Liver (tissue), 9 donors: Measurements from ENCODE around the gene GNRH2. TPM values are rescaled to one million over a fixed set of nuclear protein-coding genes. Genes with fewer than 3 reads are reported as not detected.

Experiments
- DNase-seq: peaks from one replicate; pipeline ENCODE4 v3.0.0-alpha.2; 2017; ENCODE audit warnings: low spot score
- H3K27ac ChIP-seq, 2 donors: one replicate each; pipeline ENCODE4 v1.7.0; 2013; ENCODE audit warnings: inconsistent platforms in 2 of 2, low read length in 2 of 2, control low read depth in 1 of 2, low read depth in 1 of 2, mild to moderate bottlenecking in 1 of 2
- H3K27me3 ChIP-seq, 4 donors: one replicate each; pipeline versions ENCODE4 v1.6.1 to v1.7.0; 2013; ENCODE audit warnings: low read length in 3 of 4, inconsistent platforms in 1 of 4, mild to moderate bottlenecking in 1 of 4, moderate library complexity in 1 of 4; ENCODE audit not compliant: control insufficient read depth in 4 of 4, insufficient read depth in 4 of 4
- H3K36me3 ChIP-seq, 4 donors: one replicate each; pipeline versions ENCODE4 v1.6.1 to v1.7.0; 2013; ENCODE audit warnings: low read length in 3 of 4, mild to moderate bottlenecking in 3 of 4, low read depth in 1 of 4, moderate library complexity in 1 of 4; ENCODE audit not compliant: control insufficient read depth in 4 of 4, insufficient read depth in 3 of 4
- H3K4me1 ChIP-seq, 4 donors: one replicate each; pipeline versions ENCODE4 v1.6.1 to v1.7.0; 2013; ENCODE audit warnings: low read length in 3 of 4, mild to moderate bottlenecking in 3 of 4, moderate library complexity in 1 of 4; ENCODE audit not compliant: control insufficient read depth in 4 of 4, insufficient read depth in 4 of 4
- H3K4me3 ChIP-seq, 3 donors: one replicate each; pipeline versions ENCODE4 v1.6.1 to v1.7.0; 2013; ENCODE audit warnings: low read length in 3 of 3, control low read depth in 1 of 3, low read depth in 1 of 3, mild to moderate bottlenecking in 1 of 3
- H3K9ac ChIP-seq, 2 donors: one replicate each; pipeline ENCODE4 v1.7.0; 2013; ENCODE audit warnings: low read length in 2 of 2, mild to moderate bottlenecking in 2 of 2, moderate library complexity in 2 of 2, control low read depth in 1 of 2, low read depth in 1 of 2
- H3K9me3 ChIP-seq, 4 donors: one replicate each; pipeline versions ENCODE4 v1.6.1 to v1.7.0; 2013; ENCODE audit warnings: low read length in 3 of 4; ENCODE audit not compliant: control insufficient read depth in 4 of 4
- EGR1 ChIP-seq, 2 donors: IDR thresholded peaks; 2 replicates each; pipeline ENCODE4 v1.6.1; 2016 to 2018; ENCODE audit warnings: antibody characterized with exemption in 2 of 2, low read depth in 2 of 2
- FOXA1 ChIP-seq: IDR thresholded peaks from 2 replicates; pipeline ENCODE4 v1.6.1; 2016; ENCODE audit warnings: antibody characterized with exemption
- FOXA2 ChIP-seq: IDR thresholded peaks from 2 replicates; pipeline ENCODE4 v1.6.1; 2016; ENCODE audit warnings: antibody characterized with exemption
- GABPA ChIP-seq, 2 donors: IDR thresholded peaks in 1 of 2; conservative IDR thresholded peaks in 1 of 2; 2 replicates each; pipeline ENCODE4 v1.6.1; 2016; ENCODE audit warnings: antibody characterized with exemption in 2 of 2, mild to moderate bottlenecking in 1 of 2, moderate library complexity in 1 of 2
- HNF4A ChIP-seq, 2 donors: conservative IDR thresholded peaks; 2 replicates each; pipeline ENCODE4 v1.6.1; 2016; ENCODE audit warnings: antibody characterized with exemption in 2 of 2, mild to moderate bottlenecking in 2 of 2
- HNF4G ChIP-seq: IDR thresholded peaks from 2 replicates; pipeline ENCODE4 v1.6.1; 2016; ENCODE audit warnings: antibody characterized with exemption
- JUND ChIP-seq, 2 donors: IDR thresholded peaks; 2 replicates each; pipeline ENCODE4 v1.6.1; 2016; ENCODE audit warnings: antibody characterized with exemption in 2 of 2
- NR2F2 ChIP-seq: IDR thresholded peaks from 2 replicates; pipeline ENCODE4 v1.6.1; 2016; ENCODE audit warnings: antibody characterized with exemption
- RAD21 ChIP-seq, 2 donors: IDR thresholded peaks; 2 replicates each; pipeline ENCODE4 v1.6.1; 2016; ENCODE audit warnings: antibody characterized with exemption in 2 of 2, mild to moderate bottlenecking in 2 of 2
- RXRA ChIP-seq, 2 donors: IDR thresholded peaks; 2 replicates each; pipeline ENCODE4 v1.6.1; 2017 to 2018; ENCODE audit warnings: antibody characterized with exemption in 2 of 2, mild to moderate bottlenecking in 1 of 2
- SP1 ChIP-seq: IDR thresholded peaks from 2 replicates; pipeline ENCODE4 v1.6.1; 2018; ENCODE audit warnings: antibody characterized with exemption, mild to moderate bottlenecking
- TAF1 ChIP-seq: conservative IDR thresholded peaks from 2 replicates; pipeline ENCODE4 v1.6.1; 2016; ENCODE audit warnings: antibody characterized with exemption, mild to moderate bottlenecking
- YY1 ChIP-seq: IDR thresholded peaks from 2 replicates; pipeline ENCODE4 v1.6.1; 2016; ENCODE audit warnings: antibody characterized with exemption, mild to moderate bottlenecking
- WGBS: extraction: QIAGEN DNeasy Blood & Tissue Kit; methylation state at CpG from one replicate; pipeline ENCODE4 v1.1.7; 2013; 5-methylcytosine and 5-hydroxymethylcytosine counted together
- polyA plus RNA-seq, 2 donors: library from polyadenylated mRNA; stranded (reverse) in 1 of 2; unstranded in 1 of 2; fragments of 200-250 nt in 1 of 2; fragments of >200 nt in 1 of 2; fragmentation: Nextera tagmentation in 1 of 2; extraction: Ambion mirVana in 1 of 2; gene quantifications; one replicate each; pipeline versions ENCODE4 v1.2.1 to v1.2.3, GENCODE V29; 2013 to 2015
- total RNA-seq, 2 donors: library from RNA; depleted of rRNA; stranded (reverse); fragments of >200 nt; gene quantifications; one replicate each; pipeline ENCODE4 v1.2.3, GENCODE V29; 2014
- TF ChIP-seq, protein P1 (sequence below): fragments of 150-350 bp; IDR thresholded peaks from 2 replicates; pipeline ENCODE4 v1.5.1; 2017; ENCODE audit warnings: improper control_type of control experiment, low read depth, low read length; ENCODE audit not compliant: missing input control
- TF ChIP-seq, protein P2 (sequence below): IDR thresholded peaks from 2 replicates; pipeline ENCODE4 v1.6.1; 2016; ENCODE audit warnings: antibody characterized with exemption, mild to moderate bottlenecking
- TF ChIP-seq, protein P3 (sequence below): IDR thresholded peaks from 2 replicates; pipeline ENCODE4 v1.6.1; 2016; ENCODE audit warnings: antibody characterized with exemption
- TF ChIP-seq, protein P4 (sequence below): IDR thresholded peaks from 2 replicates; pipeline ENCODE4 v1.6.1; 2016; ENCODE audit warnings: antibody characterized with exemption
- TF ChIP-seq, protein P5 (sequence below): IDR thresholded peaks from 2 replicates; pipeline ENCODE4 v1.6.1; 2016; ENCODE audit warnings: antibody characterized with exemption
- donor health status: healthy.
- donor health status: healthy.
- donor health status: healthy.
- donor health status: healthy.
- donor health status: healthy.

Gene GNRH2
- total and polyA plus RNA-seq, 4 donors, result 0.25 to 0.58 (median 0.44) TPM; not detected in 1

DNA sequence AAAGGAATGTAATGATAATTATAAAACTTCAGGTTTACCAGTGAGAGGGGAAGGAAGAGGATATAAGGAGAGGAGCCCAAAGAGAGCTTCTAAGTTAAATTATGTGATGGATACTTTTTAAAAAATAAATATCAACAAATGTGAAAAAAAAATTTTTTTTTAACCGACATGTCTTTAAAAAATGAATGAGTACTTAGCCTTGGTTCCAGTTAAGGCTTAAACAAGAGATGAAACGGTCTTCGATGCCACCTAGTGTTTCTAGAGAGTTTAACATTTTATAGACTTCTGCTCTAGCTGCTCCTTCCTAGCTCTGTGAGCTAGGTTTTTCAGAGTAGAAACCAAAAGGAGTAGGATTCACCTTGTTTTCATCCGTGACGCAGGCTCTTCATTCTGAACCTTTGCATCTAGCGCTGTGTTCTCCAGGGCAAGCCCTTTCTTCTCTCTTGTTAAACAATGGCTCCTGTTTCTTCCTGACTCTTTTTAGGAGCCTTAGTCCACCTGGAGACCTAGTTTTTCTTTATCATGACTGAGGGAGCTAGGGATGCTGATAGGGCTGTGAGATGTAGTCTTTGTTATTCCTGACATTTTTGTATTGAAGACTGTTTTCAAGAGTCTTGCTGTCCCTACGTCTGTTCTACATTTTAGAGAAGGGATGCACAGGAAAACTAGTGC lies 42.4 kb upstream of the GNRH2 start:
- no peaks in the 10 kb centered on the region for H3K27me3 ChIP-seq
- H3K9me3 ChIP-seq, result no peaks in the 10 kb centered on the region
- H3K36me3 ChIP-seq, result peaks cover 0 to 8% (median 3%) of the 10 kb centered on the region in 4 donors
- H3K4me1 ChIP-seq, result no peaks in the 10 kb centered on the region
- no peak overlapping the region for H3K9ac ChIP-seq
- 60% methylated on average over 7 of the region's 7 CpGs for WGBS
- DNase-seq, result no peak
- TF ChIP-seq HNF4A (conservative IDR thresholded peaks at IDR 0.05) (no peak), RAD21 (IDR thresholded peaks at IDR 0.05) (peak; percentile 81 to 92)
- TF ChIP-seq, protein P1, sequence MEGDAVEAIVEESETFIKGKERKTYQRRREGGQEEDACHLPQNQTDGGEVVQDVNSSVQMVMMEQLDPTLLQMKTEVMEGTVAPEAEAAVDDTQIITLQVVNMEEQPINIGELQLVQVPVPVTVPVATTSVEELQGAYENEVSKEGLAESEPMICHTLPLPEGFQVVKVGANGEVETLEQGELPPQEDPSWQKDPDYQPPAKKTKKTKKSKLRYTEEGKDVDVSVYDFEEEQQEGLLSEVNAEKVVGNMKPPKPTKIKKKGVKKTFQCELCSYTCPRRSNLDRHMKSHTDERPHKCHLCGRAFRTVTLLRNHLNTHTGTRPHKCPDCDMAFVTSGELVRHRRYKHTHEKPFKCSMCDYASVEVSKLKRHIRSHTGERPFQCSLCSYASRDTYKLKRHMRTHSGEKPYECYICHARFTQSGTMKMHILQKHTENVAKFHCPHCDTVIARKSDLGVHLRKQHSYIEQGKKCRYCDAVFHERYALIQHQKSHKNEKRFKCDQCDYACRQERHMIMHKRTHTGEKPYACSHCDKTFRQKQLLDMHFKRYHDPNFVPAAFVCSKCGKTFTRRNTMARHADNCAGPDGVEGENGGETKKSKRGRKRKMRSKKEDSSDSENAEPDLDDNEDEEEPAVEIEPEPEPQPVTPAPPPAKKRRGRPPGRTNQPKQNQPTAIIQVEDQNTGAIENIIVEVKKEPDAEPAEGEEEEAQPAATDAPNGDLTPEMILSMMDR, result peak; percentile 45
- no peak overlapping the region for H3K4me3 ChIP-seq
- H3K27ac ChIP-seq, result no peak overlapping the region

DNA sequence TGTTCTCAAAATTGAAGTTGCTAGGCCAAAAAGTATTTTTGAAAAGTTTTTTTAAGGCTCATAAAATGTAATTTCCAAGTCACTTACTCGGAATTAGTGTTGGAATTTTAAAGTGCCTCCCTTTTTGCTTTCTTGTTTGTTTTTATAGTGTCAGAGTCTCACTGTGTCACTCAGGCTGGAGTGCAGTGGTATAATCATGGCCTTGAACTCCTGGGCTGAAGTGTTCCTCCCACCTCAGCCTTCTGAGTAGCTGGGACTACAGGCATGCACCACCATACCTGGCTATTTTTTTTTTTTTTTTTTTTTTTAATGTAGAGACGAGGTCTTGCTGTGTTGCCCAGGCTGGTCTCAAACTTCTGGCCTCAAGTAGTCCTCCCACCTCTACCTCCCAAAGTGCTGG lies 40.0 kb upstream of the GNRH2 start:
- no peaks in the 10 kb centered on the region for H3K9me3 ChIP-seq
- no peak overlapping the region for H3K27ac ChIP-seq
- peaks cover 1 to 17% (median 12%) of the 10 kb centered on the region in 4 donors for H3K36me3 ChIP-seq
- DNase-seq, result no peak
- H3K9ac ChIP-seq, result no peak overlapping the region
- 88% methylated on average over 2 of the region's 2 CpGs for WGBS
- H3K4me1 ChIP-seq, result no peaks in the 10 kb centered on the region
- H3K27me3 ChIP-seq, result no peaks in the 10 kb centered on the region
- TF ChIP-seq, protein P2, sequence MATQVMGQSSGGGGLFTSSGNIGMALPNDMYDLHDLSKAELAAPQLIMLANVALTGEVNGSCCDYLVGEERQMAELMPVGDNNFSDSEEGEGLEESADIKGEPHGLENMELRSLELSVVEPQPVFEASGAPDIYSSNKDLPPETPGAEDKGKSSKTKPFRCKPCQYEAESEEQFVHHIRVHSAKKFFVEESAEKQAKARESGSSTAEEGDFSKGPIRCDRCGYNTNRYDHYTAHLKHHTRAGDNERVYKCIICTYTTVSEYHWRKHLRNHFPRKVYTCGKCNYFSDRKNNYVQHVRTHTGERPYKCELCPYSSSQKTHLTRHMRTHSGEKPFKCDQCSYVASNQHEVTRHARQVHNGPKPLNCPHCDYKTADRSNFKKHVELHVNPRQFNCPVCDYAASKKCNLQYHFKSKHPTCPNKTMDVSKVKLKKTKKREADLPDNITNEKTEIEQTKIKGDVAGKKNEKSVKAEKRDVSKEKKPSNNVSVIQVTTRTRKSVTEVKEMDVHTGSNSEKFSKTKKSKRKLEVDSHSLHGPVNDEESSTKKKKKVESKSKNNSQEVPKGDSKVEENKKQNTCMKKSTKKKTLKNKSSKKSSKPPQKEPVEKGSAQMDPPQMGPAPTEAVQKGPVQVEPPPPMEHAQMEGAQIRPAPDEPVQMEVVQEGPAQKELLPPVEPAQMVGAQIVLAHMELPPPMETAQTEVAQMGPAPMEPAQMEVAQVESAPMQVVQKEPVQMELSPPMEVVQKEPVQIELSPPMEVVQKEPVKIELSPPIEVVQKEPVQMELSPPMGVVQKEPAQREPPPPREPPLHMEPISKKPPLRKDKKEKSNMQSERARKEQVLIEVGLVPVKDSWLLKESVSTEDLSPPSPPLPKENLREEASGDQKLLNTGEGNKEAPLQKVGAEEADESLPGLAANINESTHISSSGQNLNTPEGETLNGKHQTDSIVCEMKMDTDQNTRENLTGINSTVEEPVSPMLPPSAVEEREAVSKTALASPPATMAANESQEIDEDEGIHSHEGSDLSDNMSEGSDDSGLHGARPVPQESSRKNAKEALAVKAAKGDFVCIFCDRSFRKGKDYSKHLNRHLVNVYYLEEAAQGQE, result no peak
- TF ChIP-seq JUND (IDR thresholded peaks at IDR 0.05), result no peak
- TF ChIP-seq SP1, result no peak
- TF ChIP-seq, protein P3, sequence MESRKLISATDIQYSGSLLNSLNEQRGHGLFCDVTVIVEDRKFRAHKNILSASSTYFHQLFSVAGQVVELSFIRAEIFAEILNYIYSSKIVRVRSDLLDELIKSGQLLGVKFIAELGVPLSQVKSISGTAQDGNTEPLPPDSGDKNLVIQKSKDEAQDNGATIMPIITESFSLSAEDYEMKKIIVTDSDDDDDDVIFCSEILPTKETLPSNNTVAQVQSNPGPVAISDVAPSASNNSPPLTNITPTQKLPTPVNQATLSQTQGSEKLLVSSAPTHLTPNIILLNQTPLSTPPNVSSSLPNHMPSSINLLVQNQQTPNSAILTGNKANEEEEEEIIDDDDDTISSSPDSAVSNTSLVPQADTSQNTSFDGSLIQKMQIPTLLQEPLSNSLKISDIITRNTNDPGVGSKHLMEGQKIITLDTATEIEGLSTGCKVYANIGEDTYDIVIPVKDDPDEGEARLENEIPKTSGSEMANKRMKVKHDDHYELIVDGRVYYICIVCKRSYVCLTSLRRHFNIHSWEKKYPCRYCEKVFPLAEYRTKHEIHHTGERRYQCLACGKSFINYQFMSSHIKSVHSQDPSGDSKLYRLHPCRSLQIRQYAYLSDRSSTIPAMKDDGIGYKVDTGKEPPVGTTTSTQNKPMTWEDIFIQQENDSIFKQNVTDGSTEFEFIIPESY, result no peak
- no peak for TF ChIP-seq RXRA (IDR thresholded peaks at IDR 0.05)
- no peak for TF ChIP-seq GABPA (IDR thresholded peaks at IDR 0.05 in 1 of 2, conservative IDR thresholded peaks at IDR 0.05 in 1 of 2)
- no peak for TF ChIP-seq RAD21 (IDR thresholded peaks at IDR 0.05)
- TF ChIP-seq FOXA1, result no peak
- no peak for TF ChIP-seq EGR1 (IDR thresholded peaks at IDR 0.05; ENCODE audit: low read depth in 2 of 2)
- TF ChIP-seq, protein P4, sequence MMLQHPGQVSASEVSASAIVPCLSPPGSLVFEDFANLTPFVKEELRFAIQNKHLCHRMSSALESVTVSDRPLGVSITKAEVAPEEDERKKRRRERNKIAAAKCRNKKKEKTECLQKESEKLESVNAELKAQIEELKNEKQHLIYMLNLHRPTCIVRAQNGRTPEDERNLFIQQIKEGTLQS, result no peak
- TF ChIP-seq, protein P5, sequence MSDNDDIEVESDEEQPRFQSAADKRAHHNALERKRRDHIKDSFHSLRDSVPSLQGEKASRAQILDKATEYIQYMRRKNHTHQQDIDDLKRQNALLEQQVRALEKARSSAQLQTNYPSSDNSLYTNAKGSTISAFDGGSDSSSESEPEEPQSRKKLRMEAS, result no peak
- no peak for TF ChIP-seq HNF4G
- no peak for TF ChIP-seq FOXA2
- no peak for TF ChIP-seq HNF4A (conservative IDR thresholded peaks at IDR 0.05)
- TF ChIP-seq, protein P1, result no peak
- no peak for TF ChIP-seq TAF1
- TF ChIP-seq YY1, result no peak
- no peak for TF ChIP-seq NR2F2
- H3K4me3 ChIP-seq, result no peak overlapping the region
